Measurements from ENCODE around the gene HAUS7. TPM values are rescaled to one million over a fixed set of nuclear protein-coding genes. Genes with fewer than 3 reads are reported as not detected.

Gene HAUS7
- total RNA-seq, 1 experiment from 2014 or later: 28.9 TPM

- ATAC-seq (no peak), DNase-seq (ENCODE audit: low read depth, low spot score) (no peak)
- Histone ChIP-seq H3K4me3 (replicated peaks in 1 of 2; ENCODE audit: low read depth in 1 of 2, low read length in 2 of 2) (no peak overlapping the region), H2AFZ (ENCODE audit: low read depth, low read length, poor library complexity, severe bottlenecking) (no peak overlapping the region), H3K4me1 (ENCODE audit: control insufficient read depth in 1 of 2, insufficient read depth in 2 of 2, low read length in 2 of 2) (no peaks in the 10 kb centered on the region), H4K20me1 (ENCODE audit: insufficient read depth) (no peaks in the 10 kb centered on the region), H3K9ac (ENCODE audit: low read length) (no peak overlapping the region), H3K9me3 (ENCODE audit: control insufficient read depth in 1 of 2, insufficient read depth in 1 of 2, low read depth in 1 of 2, low read length in 2 of 2) (no peaks in the 10 kb centered on the region), H3K36me3 (ENCODE audit: control insufficient read depth in 1 of 2, insufficient read depth in 2 of 2, low read length in 2 of 2) (no peaks in the 10 kb centered on the region), H3K27ac (ENCODE audit: low read depth, low read length) (no peak overlapping the region), H3K9me2 (ENCODE audit: insufficient read depth) (no peaks in the 10 kb centered on the region), H3K4me2 (ENCODE audit: low read length) (no peak overlapping the region), H3K79me2 (ENCODE audit: insufficient read depth, low read length) (no peaks in the 10 kb centered on the region), H3K27me3 (ENCODE audit: insufficient read depth, low read length) (no peaks in the 10 kb centered on the region)
- BruUV-seq (replicated peaks): no TSS peak
- ChIA-PET POLR2A (no interaction called here), RAD21 (ENCODE audit: low non-redundant PET in 1 of 2, low total read pairs in 2 of 2, uncharacterized antibody in 2 of 2, unreplicated experiment in 2 of 2) (no interaction called here), CTCF (no interaction called here)
- TF ChIP-seq, protein P1, sequence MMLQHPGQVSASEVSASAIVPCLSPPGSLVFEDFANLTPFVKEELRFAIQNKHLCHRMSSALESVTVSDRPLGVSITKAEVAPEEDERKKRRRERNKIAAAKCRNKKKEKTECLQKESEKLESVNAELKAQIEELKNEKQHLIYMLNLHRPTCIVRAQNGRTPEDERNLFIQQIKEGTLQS (IDR thresholded peaks at IDR 0.05): no peak
- TF ChIP-seq FOSL1 (IDR thresholded peaks at IDR 0.05; ENCODE audit: low read depth) (no peak), POLR2A (IDR thresholded peaks at IDR 0.05; ENCODE audit: borderline replicate concordance, extremely low read depth, insufficient read depth, insufficient read length) (no peak), EGR1 (IDR thresholded peaks at IDR 0.05; ENCODE audit: low read depth) (no peak)
- intact Hi-C loops (cut with micrococcal nuclease): no loop called here
These were observed 45.7 kb upstream of the HAUS7 start for GRCh38 chrX:153516073-153516472.

- H3K79me2 ChIP-seq (ENCODE audit: insufficient read depth, low read length): no peaks in the 10 kb centered on the region
- H3K9me2 ChIP-seq (ENCODE audit: insufficient read depth): no peaks in the 10 kb centered on the region
- H4K20me1 ChIP-seq (ENCODE audit: insufficient read depth): no peaks in the 10 kb centered on the region
- no TSS peak for BruUV-seq (replicated peaks)
- no peak overlapping the region for H3K9ac ChIP-seq (ENCODE audit: low read length)
- ChIA-PET RAD21 (ENCODE audit: low non-redundant PET in 1 of 2, low total read pairs in 2 of 2, uncharacterized antibody in 2 of 2, unreplicated experiment in 2 of 2) (interaction anchor here in 1 of 2 experiments (0.5 kb wide), 1 partner anchor 161 kb away, joined by 3 read pairs; no protein-coding TSS in a partner anchor), CTCF (no interaction called here), POLR2A (no interaction called here)
- no peak overlapping the region for H3K27ac ChIP-seq (ENCODE audit: low read depth, low read length)
- H3K4me2 ChIP-seq (ENCODE audit: low read length): no peak overlapping the region
- H3K4me1 ChIP-seq (ENCODE audit: control insufficient read depth in 1 of 2, insufficient read depth in 2 of 2, low read length in 2 of 2): no peaks in the 10 kb centered on the region
- no peaks in the 10 kb centered on the region for H3K9me3 ChIP-seq (ENCODE audit: control insufficient read depth in 1 of 2, insufficient read depth in 1 of 2, low read depth in 1 of 2, low read length in 2 of 2)
- no peaks in the 10 kb centered on the region for H3K36me3 ChIP-seq (ENCODE audit: control insufficient read depth in 1 of 2, insufficient read depth in 2 of 2, low read length in 2 of 2)
- DNase-seq (ENCODE audit: low read depth, low spot score): no peak
- H2AFZ ChIP-seq (ENCODE audit: low read depth, low read length, poor library complexity, severe bottlenecking): no peak overlapping the region
- no peak overlapping the region for H3K4me3 ChIP-seq (replicated peaks in 1 of 2; ENCODE audit: low read depth in 1 of 2, low read length in 2 of 2)
- ATAC-seq: no peak
- H3K27me3 ChIP-seq (ENCODE audit: insufficient read depth, low read length): no peaks in the 10 kb centered on the region
- intact Hi-C loops (cut with micrococcal nuclease): no loop called here
- TF ChIP-seq FOSL1 (IDR thresholded peaks at IDR 0.05; ENCODE audit: low read depth) (no peak), RAD21 (IDR thresholded peaks at IDR 0.05; ENCODE audit: low read depth) (no peak), SP1 (IDR thresholded peaks at IDR 0.05; ENCODE audit: low read depth) (no peak), ELF1 (IDR thresholded peaks at IDR 0.05; ENCODE audit: borderline replicate concordance, low read depth) (no peak), YY1 (IDR thresholded peaks at IDR 0.05; ENCODE audit: extremely low read depth, insufficient replicate concordance, low read depth, low read length) (no peak), JUND (IDR thresholded peaks at IDR 0.05) (no peak), ZBTB33 (IDR thresholded peaks at IDR 0.05; ENCODE audit: extremely low read depth, insufficient replicate concordance, low read length) (no peak), CEBPB (IDR thresholded peaks at IDR 0.05; ENCODE audit: low read depth) (no peak), CBX3 (IDR thresholded peaks at IDR 0.05; ENCODE audit: low read depth) (no peak), SIN3A (IDR thresholded peaks at IDR 0.05; ENCODE audit: low read depth) (no peak), TCF7L2 (IDR thresholded peaks at IDR 0.05; ENCODE audit: borderline replicate concordance, extremely low read depth, insufficient read depth, insufficient read length) (no peak)
- TF ChIP-seq, protein P2, sequence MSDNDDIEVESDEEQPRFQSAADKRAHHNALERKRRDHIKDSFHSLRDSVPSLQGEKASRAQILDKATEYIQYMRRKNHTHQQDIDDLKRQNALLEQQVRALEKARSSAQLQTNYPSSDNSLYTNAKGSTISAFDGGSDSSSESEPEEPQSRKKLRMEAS (IDR thresholded peaks at IDR 0.05): no peak
- TF ChIP-seq, protein P3, sequence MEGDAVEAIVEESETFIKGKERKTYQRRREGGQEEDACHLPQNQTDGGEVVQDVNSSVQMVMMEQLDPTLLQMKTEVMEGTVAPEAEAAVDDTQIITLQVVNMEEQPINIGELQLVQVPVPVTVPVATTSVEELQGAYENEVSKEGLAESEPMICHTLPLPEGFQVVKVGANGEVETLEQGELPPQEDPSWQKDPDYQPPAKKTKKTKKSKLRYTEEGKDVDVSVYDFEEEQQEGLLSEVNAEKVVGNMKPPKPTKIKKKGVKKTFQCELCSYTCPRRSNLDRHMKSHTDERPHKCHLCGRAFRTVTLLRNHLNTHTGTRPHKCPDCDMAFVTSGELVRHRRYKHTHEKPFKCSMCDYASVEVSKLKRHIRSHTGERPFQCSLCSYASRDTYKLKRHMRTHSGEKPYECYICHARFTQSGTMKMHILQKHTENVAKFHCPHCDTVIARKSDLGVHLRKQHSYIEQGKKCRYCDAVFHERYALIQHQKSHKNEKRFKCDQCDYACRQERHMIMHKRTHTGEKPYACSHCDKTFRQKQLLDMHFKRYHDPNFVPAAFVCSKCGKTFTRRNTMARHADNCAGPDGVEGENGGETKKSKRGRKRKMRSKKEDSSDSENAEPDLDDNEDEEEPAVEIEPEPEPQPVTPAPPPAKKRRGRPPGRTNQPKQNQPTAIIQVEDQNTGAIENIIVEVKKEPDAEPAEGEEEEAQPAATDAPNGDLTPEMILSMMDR (IDR thresholded peaks at IDR 0.05 in 2 of 3, conservative IDR thresholded peaks at IDR 0.05 in 1 of 3; ENCODE audit: borderline replicate concordance in 1 of 3, insufficient read depth in 1 of 3, low read depth in 2 of 3, low read length in 2 of 3): no peak
- TF ChIP-seq, protein P1 (IDR thresholded peaks at IDR 0.05): no peak
These were observed 45.1 kb upstream of the HAUS7 start for GRCh38 chrX:153515435-153515834.

Measured in HCT116 (cell line).